PFSK-1 (cell line): Measurements from ENCODE around the gene CPA4.

Experiments used
- FOXP2 ChIP-seq: optimal IDR thresholded peaks from 2 replicates; pipeline ENCODE3; 2011; ENCODE audit warnings: borderline replicate concordance, control low read depth, inconsistent platforms; ENCODE audit not compliant: insufficient read depth; ENCODE audit errors: extremely low read length, extremely low read depth
- POLR2AphosphoS5 ChIP-seq: IDR thresholded peaks from 2 replicates; pipeline ENCODE4 v1.6.1; 2012; ENCODE audit warnings: low read depth, mild to moderate bottlenecking, control low read depth, low read length, moderate library complexity
- SIN3A ChIP-seq: IDR thresholded peaks from 2 replicates; pipeline ENCODE4 v1.6.1; 2012; ENCODE audit warnings: mild to moderate bottlenecking, low read length, moderate library complexity, borderline replicate concordance; ENCODE audit not compliant: insufficient read depth
- TAF1 ChIP-seq: IDR thresholded peaks from 2 replicates; pipeline ENCODE4 v1.6.1; 2012; ENCODE audit warnings: low read length, control low read depth, borderline replicate concordance; ENCODE audit not compliant: insufficient read depth
- TF ChIP-seq, protein P1 (sequence below), 2 experiments: IDR thresholded peaks; 2 replicates each; pipeline versions ENCODE4 v1.6.1 to v1.8.0; 2011 to 2012; ENCODE audit warnings: low read depth in 2 of 2, low read length in 2 of 2, control low read depth in 1 of 2, inconsistent platforms in 1 of 2, mild to moderate bottlenecking in 1 of 2, moderate library complexity in 1 of 2; ENCODE audit not compliant: insufficient read depth in 1 of 2

The CPA4 gene

DNA sequence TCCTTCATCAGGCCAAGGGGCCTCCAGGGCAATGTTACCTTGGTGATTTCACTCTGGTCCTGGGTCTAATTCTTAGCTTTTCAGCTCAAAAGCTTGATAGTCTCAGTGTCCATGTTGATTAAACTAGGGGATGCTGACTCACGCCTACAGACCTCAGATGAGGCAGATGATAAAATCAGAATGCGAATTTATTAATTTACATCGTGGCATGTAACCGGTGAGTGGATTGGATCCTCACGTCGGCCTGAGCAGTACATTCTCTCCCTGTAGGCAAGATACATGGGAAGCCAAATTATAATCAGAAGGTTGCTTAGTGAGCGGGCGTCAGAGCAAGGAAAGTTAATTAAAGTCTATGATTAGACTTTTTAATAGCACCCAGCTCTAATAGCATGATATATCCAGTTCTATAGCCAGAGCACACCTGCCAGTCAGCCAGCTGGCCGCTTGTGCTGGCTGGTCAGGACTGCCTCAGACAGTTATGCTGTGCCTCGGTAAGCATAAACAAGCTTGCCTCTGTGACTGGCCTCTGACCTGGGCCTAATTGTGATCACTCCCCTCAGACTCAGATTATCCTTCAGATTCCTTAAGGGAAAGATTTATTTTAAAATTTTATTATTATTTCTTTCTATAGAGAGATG lies 31.5 kb downstream of the CPA4 start:
- TF ChIP-seq POLR2AphosphoS5 (no peak), FOXP2 (no peak), SIN3A (no peak), TAF1 (no peak)
- TF ChIP-seq, protein P1, sequence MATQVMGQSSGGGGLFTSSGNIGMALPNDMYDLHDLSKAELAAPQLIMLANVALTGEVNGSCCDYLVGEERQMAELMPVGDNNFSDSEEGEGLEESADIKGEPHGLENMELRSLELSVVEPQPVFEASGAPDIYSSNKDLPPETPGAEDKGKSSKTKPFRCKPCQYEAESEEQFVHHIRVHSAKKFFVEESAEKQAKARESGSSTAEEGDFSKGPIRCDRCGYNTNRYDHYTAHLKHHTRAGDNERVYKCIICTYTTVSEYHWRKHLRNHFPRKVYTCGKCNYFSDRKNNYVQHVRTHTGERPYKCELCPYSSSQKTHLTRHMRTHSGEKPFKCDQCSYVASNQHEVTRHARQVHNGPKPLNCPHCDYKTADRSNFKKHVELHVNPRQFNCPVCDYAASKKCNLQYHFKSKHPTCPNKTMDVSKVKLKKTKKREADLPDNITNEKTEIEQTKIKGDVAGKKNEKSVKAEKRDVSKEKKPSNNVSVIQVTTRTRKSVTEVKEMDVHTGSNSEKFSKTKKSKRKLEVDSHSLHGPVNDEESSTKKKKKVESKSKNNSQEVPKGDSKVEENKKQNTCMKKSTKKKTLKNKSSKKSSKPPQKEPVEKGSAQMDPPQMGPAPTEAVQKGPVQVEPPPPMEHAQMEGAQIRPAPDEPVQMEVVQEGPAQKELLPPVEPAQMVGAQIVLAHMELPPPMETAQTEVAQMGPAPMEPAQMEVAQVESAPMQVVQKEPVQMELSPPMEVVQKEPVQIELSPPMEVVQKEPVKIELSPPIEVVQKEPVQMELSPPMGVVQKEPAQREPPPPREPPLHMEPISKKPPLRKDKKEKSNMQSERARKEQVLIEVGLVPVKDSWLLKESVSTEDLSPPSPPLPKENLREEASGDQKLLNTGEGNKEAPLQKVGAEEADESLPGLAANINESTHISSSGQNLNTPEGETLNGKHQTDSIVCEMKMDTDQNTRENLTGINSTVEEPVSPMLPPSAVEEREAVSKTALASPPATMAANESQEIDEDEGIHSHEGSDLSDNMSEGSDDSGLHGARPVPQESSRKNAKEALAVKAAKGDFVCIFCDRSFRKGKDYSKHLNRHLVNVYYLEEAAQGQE (IDR thresholded peaks at IDR 0.05; ENCODE audit: insufficient read depth in 1 of 2, low read depth in 2 of 2, low read length in 2 of 2) = no peak

DNA sequence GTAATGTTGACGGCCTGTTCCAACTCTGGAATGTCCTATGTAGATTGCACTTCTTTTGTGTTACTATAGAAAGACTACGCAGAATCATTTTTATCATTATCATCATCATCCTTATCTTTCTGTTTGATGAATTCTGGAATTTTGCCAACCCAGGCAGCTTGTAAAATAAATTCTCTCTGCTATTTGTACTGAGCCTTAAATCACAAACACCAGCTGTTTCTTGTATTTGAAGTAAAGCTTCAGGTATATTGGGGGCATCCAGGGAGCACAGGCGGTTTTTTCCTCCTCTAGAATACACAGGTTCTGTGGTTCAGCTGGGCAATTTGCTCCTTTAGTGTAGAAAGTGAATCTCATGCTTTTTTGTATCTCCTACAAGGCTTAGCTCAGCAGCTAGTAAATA lies 36.7 kb downstream of the CPA4 start:
- TF ChIP-seq SIN3A (no peak), FOXP2 (no peak), TAF1 (no peak), POLR2AphosphoS5 (no peak)
- TF ChIP-seq, protein P1 (IDR thresholded peaks at IDR 0.05; ENCODE audit: insufficient read depth in 1 of 2, low read depth in 2 of 2, low read length in 2 of 2) = no peak

DNA sequence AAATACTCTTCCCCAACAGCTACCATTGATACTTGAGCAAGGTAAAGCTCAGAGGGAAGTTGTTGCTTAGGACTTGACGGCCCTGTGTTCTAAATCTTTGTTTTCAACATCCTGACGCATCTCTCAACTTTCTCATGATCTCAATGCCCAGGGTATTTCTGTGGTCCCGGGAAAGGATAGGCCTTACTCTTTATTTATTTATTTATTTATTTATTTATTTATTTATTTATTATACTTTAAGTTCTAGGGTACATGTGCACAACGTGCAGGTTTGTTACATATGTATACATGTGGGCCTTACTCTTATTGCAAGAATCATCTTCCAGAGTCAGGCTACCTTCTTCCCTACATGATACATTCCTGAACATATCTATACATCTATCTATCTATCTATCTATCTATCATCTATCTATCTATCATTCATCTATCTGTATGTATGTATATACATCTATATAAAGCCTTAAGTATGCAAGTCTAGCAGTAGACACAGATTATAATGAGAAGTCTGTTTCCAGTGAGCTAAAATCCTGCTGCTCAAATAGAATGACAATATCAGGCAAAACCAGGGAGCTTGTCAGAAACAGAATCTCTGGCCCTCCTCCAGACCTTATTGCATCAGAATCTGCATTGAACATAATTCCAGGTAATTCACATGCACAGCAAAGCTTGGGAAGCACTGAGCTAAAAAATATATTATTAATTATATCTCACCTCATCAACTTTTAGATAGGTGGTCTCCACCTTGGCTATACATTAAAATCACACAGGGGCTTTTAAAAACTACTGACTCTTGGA lies 39.5 kb downstream of the CPA4 start:
- TF ChIP-seq POLR2AphosphoS5 = no peak
- no peak for TF ChIP-seq TAF1
- TF ChIP-seq FOXP2 = no peak
- no peak for TF ChIP-seq SIN3A
- TF ChIP-seq, protein P1 (IDR thresholded peaks at IDR 0.05; ENCODE audit: insufficient read depth in 1 of 2, low read depth in 2 of 2, low read length in 2 of 2) = no peak

DNA sequence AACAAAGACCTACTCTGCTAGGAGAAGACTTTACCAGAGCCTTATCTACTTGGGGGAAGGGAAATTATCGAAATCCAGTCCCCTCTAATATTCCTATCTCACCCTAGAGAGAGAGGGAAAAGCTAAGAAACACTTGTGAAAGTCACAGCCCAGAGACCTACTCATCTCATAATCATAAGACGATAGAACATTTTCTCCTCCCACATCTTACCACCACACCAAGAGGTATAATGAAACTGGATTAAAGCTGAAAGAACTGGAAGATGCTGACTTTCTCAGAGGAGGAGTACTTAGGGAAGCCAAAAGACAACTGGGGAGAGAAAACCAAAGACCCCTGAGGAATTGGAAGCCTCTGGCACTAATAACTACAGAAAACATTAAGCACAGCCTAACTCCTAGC lies 40.9 kb downstream of the CPA4 start:
- TF ChIP-seq POLR2AphosphoS5 (no peak), TAF1 (no peak), FOXP2 (no peak), SIN3A (no peak)
- TF ChIP-seq, protein P1 (IDR thresholded peaks at IDR 0.05; ENCODE audit: insufficient read depth in 1 of 2, low read depth in 2 of 2, low read length in 2 of 2) = no peak
